Measurements from ENCODE around the gene DLX4.

The DLX4 gene

DNA sequence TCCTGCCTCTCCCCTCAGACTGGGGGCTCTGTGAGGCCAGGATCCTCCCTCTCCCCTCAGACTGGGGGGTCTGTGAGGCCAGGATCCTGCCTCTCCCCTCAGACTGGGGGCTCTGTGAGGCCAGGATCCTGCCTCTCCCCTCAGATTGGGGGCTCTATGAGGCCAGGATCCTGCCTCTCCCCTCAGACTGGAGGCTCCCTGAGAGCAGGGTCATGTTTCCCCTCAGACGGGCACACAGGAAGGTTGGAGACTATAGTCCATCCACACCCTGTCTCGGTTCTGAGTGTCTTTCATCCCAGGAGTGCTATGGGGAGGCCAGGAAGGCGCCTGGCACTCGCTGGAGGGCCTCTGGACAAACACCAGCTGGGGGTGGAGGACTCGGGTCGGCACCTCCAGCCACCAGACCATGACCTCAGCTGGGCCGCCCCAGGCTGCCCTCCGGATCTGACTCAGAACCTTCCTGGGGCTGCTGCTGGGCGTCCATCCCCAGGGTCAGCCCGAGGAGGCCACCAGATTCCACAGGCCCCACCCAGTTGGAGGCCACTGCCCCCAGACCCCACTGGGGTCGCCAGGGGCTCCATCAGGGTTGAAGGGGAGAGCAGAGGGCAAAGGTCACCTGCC lies 21.9 kb upstream of the DLX4 start:
- DNase-seq (ENCODE audit: low read depth): no peak

DNA sequence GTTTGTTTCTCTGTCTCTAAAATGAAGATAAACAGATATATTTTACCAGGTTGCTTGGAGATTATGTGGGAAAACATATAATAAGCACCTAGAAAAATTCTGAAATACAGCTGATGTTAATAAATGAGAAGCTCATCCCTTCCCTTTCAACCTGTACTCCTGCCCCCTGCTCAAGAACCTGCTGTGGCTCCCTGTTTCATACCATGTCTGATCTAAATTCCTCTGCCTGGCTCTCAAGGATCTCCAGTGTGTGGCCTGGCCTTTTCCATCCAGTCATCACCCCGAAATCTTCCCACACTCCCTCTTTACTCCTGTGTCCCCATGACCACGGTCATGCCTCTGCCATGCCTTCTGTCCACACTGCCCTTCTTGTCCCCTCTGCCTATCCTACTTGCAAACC lies 19.4 kb upstream of the DLX4 start:
- no peak for DNase-seq (ENCODE audit: low read depth)

DNA sequence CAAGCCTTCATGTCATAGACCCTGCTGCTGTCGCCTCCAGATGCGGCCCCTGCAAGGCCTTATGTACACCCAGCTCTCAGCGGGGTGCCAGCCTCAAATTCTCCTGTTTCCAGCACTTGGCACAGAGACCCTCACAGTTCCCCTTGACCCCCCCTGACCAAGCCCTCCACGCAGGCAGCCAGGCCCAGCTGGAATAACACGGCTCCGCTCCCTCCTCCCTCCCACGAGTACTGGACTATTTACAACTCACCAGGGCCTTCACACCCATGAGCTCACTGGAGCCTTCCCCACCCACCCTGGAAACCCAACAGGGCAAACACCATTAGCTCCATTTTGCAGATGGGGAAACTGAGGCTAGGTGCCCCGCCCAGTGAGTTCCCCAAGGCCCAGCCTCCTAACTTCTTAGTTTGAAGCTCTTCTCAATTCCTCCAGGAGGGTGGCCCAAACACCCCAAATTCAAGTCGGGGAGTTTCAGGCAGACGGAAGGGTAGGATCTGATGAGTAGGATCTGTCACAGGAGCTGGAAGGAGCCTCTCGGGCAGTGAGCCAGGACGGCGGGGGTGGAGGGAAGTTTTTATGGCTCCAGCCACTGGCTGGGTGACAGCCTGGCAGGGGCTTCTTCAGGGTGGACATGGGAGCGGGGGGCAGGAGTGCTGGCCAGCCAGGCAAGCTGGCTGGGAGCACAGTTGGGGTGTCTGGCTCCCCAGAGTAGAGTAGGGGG lies 17.5 kb upstream of the DLX4 start:
- no peak for DNase-seq (ENCODE audit: low read depth)

DNA sequence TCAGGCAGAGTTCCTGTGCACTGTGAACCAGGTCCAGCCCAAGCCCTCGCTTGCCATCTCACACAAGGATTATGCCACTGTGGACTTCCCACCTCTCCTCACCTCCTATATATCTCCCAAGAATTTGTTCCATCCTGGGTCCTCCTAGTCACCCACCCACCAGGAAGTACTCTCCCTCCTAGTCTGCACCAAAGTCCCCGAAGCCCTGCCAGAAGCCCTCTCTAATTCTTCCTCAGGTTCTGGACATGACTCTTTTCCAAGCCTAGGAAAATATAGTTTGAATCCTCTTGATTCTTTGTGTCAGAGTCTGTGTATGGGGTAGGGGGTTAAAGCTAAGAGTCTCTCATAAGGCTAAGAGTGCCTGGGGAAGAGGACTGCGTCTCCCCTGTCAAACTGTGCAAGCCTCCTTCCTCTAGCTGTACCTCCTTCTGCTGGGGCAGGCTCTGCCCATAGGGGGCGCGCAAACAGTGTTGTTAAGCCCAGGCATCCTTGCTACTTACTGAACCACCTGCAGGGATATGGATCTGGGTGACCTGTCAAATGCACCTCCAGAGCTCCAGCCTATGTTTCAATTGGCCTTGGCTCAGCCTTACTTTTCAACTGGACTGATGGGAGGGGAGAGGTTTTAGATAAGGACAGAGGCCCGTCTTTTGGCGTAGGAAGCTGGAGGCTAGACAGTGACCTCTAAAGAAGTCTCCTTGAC lies 16.6 kb upstream of the DLX4 start:
- peak; percentile 56 for DNase-seq (ENCODE audit: low read depth)

DNA sequence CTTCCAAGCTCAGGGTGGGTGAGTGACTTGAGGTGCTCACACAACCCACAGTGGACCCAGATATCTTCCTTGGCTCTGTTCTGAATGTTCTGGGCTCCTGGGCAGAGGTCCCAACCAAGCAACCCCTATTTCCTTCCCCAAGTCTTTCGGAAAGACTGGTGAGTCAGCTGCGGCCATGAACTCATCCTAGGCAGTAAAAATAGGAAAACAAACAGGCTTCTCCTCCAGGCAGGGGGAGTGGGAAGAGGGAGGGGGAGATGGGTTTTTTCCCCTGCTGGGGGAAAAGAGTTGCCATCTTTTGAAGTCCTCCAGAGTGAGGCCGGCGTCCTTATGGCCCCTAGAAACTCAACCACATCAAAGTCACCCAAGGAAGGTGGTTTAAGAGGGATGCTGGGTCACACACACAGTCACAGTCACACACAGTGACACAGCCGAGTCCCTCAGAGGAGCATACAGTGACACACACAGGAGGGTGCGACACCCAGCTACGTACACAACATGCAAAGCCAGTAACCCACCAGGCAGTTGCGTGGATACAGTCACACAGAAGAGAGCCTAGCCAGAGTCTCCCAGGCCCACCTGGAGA lies 16.0 kb upstream of the DLX4 start:
- no peak for DNase-seq (ENCODE audit: low read depth)

DNA sequence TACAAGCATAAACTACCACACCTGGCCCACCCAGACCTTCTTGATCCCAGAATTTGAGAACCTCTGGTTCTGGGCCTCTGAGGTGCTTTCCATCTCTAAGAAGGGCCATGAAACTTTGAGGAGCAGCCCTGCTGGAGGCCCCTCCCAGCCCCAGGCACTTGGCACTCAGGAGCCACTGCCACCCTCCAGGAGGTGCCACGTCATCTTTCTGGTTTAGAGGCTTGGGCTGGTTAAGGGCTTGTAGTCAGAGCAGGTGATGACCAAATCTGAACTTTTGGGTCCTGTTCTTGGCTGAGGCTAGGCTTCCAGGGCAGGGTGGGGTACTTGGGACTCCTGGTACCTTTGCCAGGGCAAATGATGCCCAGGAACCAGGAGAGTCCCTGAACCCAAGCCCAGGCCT lies 13.8 kb upstream of the DLX4 start:
- DNase-seq (ENCODE audit: low read depth): no peak

DNA sequence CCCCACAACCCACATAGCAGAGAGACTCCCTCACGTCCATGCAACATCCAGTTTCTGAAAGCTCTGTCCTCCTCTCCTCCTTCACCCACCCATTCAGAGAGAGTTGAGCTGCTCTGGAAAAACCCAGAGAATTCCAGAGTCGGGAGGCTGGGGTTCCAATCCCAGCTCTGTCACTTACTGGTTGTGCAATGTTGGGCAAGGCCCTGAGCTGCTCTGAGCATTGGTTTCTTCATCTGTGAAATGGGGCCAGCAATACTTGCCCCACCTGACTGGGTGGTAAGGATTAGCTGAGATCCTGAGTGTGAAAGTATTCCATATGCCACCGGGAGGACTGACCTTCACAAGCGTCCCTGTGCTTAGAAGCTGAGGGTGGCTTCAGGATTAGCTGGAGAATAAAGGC lies 12.2 kb upstream of the DLX4 start:
- no peak for DNase-seq (ENCODE audit: low read depth)

DNA sequence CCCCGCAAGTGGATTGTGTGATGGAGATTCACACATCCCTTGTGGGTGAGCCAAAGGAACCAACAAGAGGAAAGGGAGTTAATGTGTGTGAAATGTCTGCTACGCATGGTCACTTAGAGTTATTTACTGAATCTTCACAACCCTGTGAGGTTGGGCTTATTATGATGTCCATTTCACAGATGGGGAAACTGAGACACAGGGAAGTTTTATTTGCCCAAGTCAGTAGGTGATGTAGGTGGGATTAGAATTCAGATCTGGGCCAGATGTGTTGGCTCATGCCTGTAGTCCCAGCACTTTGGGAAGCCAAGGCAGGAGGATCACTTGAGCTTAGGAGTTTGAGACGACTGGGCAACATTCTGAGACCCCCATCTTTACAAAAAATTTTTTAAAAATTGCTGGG lies 11.6 kb upstream of the DLX4 start:
- no peak for DNase-seq (ENCODE audit: low read depth)

DNA sequence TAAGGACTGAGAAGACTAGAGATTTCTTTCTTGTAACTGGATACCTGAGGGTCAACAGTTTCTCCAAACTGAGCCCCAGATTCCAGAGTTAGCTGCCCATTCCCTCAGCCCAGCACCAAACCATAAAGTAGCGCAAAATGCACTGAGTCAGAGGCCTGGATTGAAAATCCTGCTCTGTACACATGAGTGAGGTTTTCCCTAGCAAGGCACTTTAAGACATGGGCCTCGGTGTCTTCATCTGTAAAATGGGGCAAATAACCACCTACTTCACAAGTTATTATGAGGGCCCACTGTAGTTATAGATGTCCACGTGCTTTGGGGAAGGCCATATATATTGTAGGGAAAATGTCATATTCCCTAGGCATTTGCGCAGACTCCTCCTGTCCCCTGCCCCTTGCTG lies 10.3 kb upstream of the DLX4 start:
- DNase-seq (ENCODE audit: low read depth): no peak

DNA sequence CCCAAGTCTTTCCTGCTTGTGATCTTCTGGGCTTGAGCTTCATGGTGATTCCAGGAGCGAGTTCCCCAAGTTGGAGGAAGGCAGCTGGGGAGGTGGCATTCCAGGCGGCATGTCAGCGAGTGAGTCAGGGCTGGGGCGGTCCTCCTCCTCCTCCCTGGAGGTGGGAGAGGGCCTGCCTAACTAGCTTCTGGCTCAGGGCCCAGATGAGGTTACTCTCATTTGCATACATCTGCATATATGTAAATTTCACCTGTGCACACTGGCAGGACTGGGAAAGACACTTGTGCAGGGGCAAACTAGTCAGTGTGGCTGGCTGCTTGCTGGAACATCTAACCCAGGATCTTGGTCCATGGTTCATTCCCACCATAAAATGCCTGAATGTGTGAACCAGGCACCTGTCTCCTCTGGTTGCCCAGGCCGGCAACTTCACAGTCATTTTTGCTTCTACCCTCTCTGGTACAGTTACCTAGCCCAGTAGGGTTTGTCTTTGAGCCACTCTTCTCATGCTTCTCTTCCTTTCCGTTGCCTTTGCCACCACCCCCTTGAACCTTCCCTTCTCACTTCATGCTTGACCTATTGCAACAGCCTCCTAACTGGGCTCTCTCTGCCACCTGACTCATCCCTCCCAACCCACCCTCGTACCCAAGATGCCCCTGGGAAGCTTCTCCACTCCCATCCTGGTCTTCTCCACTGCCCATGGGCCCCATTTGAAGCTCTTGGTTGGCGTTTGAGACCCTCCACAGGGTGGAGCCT lies 9.6 kb upstream of the DLX4 start:
- no peak for DNase-seq (ENCODE audit: low read depth)

DNA sequence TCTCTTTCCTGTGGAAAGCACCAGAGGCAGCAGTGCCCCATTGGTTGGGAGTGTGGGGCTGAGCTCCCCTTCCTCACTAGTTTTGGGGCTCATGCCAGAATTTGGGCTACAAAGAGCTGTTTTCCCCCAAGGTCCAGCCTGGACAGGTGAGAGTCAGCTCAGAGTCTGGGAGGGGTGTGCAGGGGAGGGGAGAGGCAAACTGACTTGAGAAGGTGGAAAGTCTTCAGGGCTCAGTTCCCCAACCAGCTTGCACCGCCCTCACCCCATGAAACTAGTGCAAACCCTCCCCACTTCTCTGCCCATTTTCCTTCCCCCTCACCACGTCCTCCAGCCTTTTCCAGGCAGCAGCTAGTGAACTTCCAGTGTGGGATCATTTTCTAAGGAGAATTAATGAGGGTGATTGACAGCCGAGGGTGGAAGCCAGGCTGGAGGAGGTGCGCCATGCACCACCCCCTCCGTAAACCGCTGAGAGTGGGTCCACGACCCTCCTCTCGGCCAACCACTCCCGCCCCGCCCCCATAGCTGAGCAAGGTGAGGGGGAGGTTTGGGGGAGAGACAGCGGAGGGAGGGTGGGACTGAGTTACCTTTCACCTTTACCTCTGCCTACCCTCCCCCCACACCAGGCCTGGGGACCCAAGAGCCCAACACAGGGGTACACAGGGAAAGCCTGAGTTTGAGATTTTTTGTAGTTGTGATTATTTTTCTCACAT lies 6.2 kb upstream of the DLX4 start:
- no peak for DNase-seq (ENCODE audit: low read depth)

DNA sequence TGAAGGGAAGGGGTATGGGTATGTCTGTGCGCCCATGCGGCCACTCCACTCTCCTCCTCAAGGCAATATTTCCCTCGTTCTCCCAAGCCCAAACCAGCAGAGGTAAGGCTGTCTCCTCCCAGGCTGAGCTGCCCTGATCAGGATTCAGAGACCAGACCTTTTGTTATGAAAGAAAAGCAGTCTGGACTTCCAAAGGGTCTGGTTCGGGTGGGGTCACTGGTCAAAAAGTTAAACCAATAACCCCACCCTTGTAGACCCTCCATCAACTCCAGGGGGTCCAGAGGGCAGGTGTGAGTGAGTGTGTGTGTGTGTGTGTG lies 5.7 kb upstream of the DLX4 start:
- no peak for DNase-seq (ENCODE audit: low read depth)

DNA sequence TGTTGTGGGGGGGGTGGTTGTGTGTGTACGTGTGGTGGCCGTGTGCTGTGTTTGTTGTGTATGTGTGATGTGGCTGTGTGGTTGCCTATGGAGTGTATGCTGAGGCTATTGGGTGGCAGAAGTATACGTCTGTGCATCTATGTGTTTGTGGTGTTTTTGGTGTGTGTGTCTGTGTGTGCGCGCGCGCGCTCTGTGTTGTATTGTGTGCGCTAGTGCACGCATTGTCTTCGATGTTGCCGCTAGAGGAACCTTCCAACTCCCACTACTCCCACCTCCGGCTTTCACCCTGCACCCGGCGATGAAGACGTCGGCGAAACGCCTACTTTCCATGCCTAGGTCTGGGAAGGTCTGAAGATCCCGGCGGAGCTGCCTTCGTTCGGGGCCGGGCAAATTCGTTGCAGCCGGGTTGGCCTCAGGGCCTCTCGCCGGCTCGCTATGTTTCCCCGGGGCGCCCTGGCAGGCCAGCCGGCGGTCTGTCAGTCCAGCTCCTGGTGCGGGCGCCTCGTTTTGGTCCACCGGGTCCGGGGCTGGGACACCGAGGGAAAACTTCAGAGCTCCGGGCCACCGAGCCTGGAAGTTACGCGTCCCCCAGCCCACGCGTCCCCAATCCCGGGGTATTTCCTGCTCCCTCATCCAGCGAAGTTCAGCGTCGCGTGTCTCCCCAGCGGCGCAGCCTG lies 5.2 kb upstream of the DLX4 start:
- DNase-seq (ENCODE audit: low read depth): no peak

DNA sequence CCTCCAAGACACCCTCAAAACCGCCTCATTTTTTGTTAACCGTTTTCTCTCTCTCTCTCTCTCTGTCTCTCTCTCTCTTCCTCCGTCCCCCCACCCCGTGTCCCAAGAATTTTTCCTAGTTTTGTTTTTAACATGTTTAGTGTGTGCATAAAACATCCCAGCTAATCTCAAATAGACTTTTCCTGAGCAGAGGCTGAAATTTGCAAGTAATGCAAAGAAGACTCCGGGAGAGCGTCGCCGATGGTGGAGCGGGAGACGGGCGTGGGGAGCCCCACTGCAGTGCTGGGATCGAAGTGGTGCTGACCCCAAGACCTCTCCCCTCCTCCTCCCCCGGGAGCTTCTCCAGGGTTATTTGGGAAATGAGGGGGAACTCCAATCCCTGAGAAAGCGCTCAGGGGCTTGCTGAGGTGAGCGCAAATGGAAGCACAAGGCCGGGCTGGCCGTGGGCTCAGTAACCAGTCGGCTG lies 4.7 kb upstream of the DLX4 start:
- DNase-seq (ENCODE audit: low read depth): no peak

DNA sequence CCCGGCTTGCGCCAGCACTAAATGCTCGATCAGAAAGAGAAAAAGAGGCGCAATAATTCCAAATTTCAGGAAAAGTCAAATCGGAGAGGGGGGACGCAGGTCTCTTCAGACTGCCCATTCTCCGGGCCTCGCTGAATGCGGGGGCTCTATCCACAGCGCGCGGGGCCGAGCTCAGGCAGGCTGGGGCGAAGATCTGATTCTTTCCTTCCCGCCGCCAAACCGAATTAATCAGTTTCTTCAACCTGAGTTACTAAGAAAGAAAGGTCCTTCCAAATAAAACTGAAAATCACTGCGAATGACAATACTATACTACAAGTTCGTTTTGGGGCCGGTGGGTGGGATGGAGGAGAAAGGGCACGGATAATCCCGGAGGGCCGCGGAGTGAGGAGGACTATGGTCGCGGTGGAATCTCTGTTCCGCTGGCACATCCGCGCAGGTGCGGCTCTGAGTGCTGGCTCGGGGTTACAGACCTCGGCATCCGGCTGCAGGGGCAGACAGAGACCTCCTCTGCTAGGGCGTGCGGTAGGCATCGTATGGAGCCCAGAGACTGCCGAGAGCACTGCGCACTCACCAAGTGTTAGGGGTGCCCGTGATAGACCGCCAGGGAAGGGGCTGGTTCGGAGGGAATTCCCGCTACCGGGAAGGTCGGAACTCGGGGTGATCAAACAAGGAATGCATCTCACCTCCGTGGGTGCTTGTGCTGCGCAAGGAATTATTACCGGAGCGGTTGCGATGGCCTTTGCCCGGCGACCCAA lies 4.0 kb upstream of the DLX4 start:
- no peak for DNase-seq (ENCODE audit: low read depth)

DNA sequence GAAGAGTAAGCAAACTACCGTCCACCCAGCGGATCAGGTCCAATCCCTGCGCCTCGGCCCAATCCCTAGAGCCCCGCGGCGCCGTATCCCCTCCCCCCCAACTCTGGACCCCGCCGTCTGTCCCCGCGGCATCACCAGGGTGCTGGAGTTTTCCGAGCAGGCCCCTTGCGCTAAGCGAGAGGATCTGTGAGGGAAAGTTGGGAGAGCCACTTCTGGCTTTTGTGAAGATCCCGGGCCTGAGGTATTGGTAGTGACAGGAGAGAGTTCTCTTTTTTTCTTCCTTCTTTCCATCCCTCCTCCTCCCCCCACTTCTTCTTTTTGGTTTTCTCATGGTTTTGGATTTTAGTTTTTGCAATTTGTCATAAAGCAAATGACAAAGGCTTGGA lies 3.5 kb upstream of the DLX4 start:
- no peak for DNase-seq (ENCODE audit: low read depth)

DNA sequence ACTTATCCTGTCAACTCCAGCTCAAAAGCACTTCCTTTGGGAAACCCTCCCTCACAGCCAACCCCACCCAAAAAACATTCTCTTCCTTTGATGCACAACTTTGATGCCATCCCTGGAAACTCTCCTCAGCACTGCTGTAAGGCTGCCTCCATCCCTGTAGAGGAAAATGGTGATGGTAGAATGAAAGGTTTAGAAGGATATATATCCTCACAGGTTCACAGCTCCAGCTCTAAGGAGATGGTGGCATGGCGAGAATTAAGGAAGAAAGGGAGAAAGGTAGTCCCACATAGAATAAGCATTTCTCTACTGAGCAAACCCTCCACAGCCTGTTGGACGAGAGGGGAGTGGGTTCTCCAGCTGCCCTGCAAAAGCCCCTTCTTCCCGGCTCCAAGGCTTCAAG lies 2.2 kb upstream of the DLX4 start:
- DNase-seq (ENCODE audit: low read depth): no peak

DNA sequence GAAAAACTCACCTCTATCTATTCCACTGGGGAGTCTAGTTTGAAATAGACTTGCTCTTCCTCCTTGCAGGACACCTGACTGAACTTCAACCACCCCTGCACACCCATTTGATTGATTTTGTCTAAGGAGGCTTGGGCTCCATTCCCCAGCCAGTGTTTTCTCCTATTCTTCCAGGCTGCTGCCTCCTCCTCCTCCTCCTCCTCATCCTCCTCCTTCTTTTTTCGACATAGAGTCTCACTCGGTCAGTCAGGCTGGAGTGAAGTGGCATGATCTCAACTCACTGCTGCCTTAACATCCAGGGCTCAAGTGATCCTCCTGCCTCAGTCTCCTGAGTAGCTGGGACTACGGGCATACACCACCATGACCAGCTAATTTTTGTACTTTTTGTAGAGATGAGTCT lies 1.8 kb upstream of the DLX4 start:
- DNase-seq (ENCODE audit: low read depth): no peak

DNA sequence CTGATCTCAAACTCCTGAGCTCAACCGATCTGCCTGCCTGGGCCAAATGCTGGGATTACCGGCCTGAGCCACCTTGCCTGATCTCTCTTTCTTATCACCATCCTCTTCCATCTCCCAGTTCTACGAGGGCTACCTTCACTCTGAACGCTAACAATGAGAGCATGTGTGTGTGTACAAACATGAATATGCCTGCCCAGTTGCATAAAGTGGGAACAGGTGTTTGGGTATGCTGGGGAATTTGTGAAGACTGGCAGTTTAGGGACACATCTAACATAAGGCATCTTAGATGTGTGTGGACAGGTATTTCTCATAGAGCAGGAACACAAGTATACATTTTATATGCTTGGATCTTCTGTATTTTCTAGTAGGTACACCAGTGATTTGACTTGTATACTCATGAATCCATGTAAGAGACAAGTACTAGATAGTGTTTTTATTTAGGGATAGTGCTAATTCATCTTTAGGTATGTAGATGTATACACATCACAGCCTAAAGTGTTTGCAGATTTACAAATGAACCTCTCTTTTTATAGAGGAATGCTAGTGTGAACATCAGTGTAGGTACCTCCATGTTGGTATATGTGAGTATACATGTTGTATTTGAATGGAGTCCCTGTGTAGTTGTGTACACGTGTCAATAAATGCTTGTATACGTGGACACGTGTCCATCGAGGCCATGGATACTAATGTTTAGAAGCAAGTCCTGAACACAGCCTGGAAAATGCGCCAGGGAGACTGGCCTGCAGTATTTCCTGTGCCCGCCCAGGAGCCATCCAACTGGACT lies 1.2 kb upstream of the DLX4 start:
- no peak for DNase-seq (ENCODE audit: low read depth)

Data from stimulated activated CD8-positive, alpha-beta memory T cell treated with anti-CD3 and anti-CD28 coated beads, Interleukin-12 subunit alpha, Interleukin-12 subunit beta, amount 100 ng/mL, for 4 hours (primary cell).